ENCODE results near the gene BPIFB6.

The BPIFB6 gene

GRCh38 chr20:33016581-33017109, 14.8 kb upstream of the BPIFB6 start:
- intact Hi-C loops (cut with DNase I; ENCODE audit: low total_unique reads) = no loop called here
- H3K4me3 ChIP-seq = no peak overlapping the region
- no peaks in the 10 kb centered on the region for H3K9me3 ChIP-seq
- peaks cover 0 to 22% of the 10 kb centered on the region in 2 donors for H3K27me3 ChIP-seq
- no peak overlapping the region for H3K27ac ChIP-seq
- no peaks in the 10 kb centered on the region for H3K4me1 ChIP-seq
- DNase-seq = no peak
- TF ChIP-seq CTCF (IDR thresholded peaks at IDR 0.05) = no peak
- no peaks in the 10 kb centered on the region for H3K36me3 ChIP-seq

GRCh38 chr20:33017542-33017941, 13.9 kb upstream of the BPIFB6 start:
- H3K4me3 ChIP-seq = no peak overlapping the region
- peaks cover 0 to 22% of the 10 kb centered on the region in 2 donors for H3K27me3 ChIP-seq
- intact Hi-C loops (cut with DNase I; ENCODE audit: low total_unique reads) = no loop called here
- no peak overlapping the region for H3K27ac ChIP-seq
- no peak for TF ChIP-seq CTCF (IDR thresholded peaks at IDR 0.05)
- no peak for DNase-seq
- H3K36me3 ChIP-seq = no peaks in the 10 kb centered on the region
- H3K9me3 ChIP-seq = no peaks in the 10 kb centered on the region
- H3K4me1 ChIP-seq = no peaks in the 10 kb centered on the region

GRCh38 chr20:33018169-33018931, 13.1 kb upstream of the BPIFB6 start:
- DNase-seq = no peak
- no peak for TF ChIP-seq CTCF (IDR thresholded peaks at IDR 0.05)
- intact Hi-C loops (cut with DNase I; ENCODE audit: low total_unique reads) = no loop called here
- Histone ChIP-seq H3K4me3 (no peak overlapping the region), H3K4me1 (no peaks in the 10 kb centered on the region), H3K27me3 (peaks cover 0 to 21% of the 10 kb centered on the region in 2 donors), H3K36me3 (no peaks in the 10 kb centered on the region), H3K27ac (no peak overlapping the region), H3K9me3 (no peaks in the 10 kb centered on the region)

- Histone ChIP-seq H3K27me3 (peaks cover 0 to 14% of the 10 kb centered on the region in 2 donors), H3K4me1 (no peaks in the 10 kb centered on the region), H3K9me3 (no peaks in the 10 kb centered on the region), H3K4me3 (no peak overlapping the region), H3K36me3 (no peaks in the 10 kb centered on the region), H3K27ac (no peak overlapping the region)
- intact Hi-C loops (cut with DNase I; ENCODE audit: low total_unique reads) = no loop called here
- no peak for TF ChIP-seq CTCF (IDR thresholded peaks at IDR 0.05)
- no peak for DNase-seq
Measured at GRCh38 chr20:33019465-33020277, 11.8 kb upstream of the BPIFB6 start.

- peaks cover 0 to 6% of the 10 kb centered on the region in 2 donors for H3K27me3 ChIP-seq
- H3K4me1 ChIP-seq = no peaks in the 10 kb centered on the region
- TF ChIP-seq CTCF (IDR thresholded peaks at IDR 0.05) = no peak
- no peak for DNase-seq
- intact Hi-C loops (cut with DNase I; ENCODE audit: low total_unique reads) = no loop called here
- H3K27ac ChIP-seq = no peak overlapping the region
- no peaks in the 10 kb centered on the region for H3K9me3 ChIP-seq
- no peak overlapping the region for H3K4me3 ChIP-seq
- H3K36me3 ChIP-seq = no peaks in the 10 kb centered on the region
Measured at GRCh38 chr20:33020278-33021161, 10.9 kb upstream of the BPIFB6 start.

Measured in tibial artery (tissue), 4 donors.